GM12875 (cell line): ENCODE data around the gene PBXIP1.

Experiments
- H3K4me3 ChIP-seq: one replicate; pipeline ENCODE4 v1.5.1; 2011; ENCODE audit warnings: low read depth, low read length, control low read depth
- CTCF ChIP-seq: IDR thresholded peaks from 2 replicates; pipeline ENCODE4 v1.5.1; 2011; ENCODE audit warnings: low read depth, mild to moderate bottlenecking, control low read depth, inconsistent platforms, low read length, moderate library complexity, borderline replicate concordance; ENCODE audit not compliant: insufficient read depth

The PBXIP1 gene

GRCh38 chr1:154902938-154903566, 52.8 kb downstream of the PBXIP1 start:
- no peak overlapping the region for H3K4me3 ChIP-seq
- TF ChIP-seq CTCF, result no peak

DNA sequence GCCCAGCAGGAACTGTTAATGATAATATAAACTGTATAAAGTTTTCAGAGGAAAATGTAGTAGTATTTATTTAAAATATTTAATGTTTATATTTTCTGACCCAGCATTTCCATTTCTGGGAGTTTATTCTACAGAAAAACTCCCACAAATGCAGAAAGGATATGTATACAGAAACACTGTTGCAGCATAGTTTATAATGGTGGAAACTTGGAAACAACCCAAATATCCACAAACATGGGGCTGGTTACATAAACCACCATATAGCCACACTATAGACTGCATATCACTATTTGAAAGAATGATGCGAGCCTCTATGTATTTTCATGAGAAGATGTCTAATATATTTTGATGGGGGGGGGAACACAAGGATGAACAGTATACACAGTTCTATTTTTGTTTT, 54.3 kb downstream of the PBXIP1 start:
- no peak overlapping the region for H3K4me3 ChIP-seq
- TF ChIP-seq CTCF, result no peak

DNA sequence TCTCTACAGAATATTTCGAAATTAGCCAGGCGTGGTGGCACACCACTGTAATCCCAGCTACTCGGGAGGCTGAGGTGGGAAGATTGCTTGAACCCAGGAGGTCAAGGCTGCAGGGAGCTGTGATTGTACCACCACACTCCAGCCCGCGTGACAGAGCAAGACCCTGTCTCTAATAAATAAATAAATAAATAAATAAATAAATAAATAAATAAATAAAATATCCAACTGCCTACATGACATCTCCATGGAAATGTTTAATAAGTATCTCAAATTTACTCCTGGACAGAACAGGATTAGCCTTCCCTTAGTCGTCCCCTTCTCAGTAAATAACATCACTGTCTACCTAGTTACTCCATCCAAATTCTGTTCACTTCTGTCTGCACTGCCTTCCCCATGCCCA, 56.9 kb downstream of the PBXIP1 start:
- no peak overlapping the region for H3K4me3 ChIP-seq
- no peak for TF ChIP-seq CTCF

DNA sequence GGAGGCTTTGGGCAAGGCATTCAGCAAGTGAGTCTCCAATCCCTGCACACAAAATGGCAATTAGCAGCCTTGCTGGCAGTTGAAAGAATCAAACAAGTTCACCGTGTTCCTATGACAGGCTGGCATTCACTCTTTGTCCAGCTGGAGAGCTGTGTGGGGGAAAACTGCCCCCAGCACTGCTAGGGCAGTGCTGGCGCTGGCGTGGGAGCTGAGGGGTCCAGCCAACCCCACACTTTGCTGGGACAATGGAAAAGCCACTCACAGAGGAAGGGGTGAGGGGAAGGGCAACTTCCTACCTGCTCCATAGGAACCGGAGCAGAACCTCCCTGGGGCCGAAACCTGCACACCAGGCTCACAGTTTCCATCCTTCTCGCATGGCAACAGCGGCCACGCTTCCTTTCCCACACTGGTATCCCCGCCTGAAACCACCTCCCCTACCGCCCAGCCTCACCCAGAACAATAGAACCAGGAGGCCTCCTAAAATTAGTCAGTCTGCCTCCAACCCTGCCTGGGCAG, 59.1 kb downstream of the PBXIP1 start:
- TF ChIP-seq CTCF, result no peak
- H3K4me3 ChIP-seq, result no peak overlapping the region

GRCh38 chr1:154895798-154896197, 60.1 kb downstream of the PBXIP1 start:
- H3K4me3 ChIP-seq, result no peak overlapping the region
- no peak for TF ChIP-seq CTCF
